Measurements from ENCODE around the gene TWNK. TPM values are rescaled to one million over a fixed set of nuclear protein-coding genes. Genes with fewer than 3 reads are reported as not detected.
A peak's percentile ranks its signal among the peaks of the same experiment; 100 is the strongest.

The TWNK gene
- total RNA-seq, 2 donors from 2014 or later, result 4.6 to 11.4 TPM

- no peak for DNase-seq
- intact Hi-C loops (cut with DNase I), result no loop called here
- Histone ChIP-seq H3K27me3 (no peaks in the 10 kb centered on the region), H3K4me3 (no peak overlapping the region), H3K36me3 (peaks cover 4% of the 10 kb centered on the region), H3K9ac (ENCODE audit: low read depth in 2 of 2, low read length in 2 of 2) (no peak overlapping the region), H3K9me3 (no peaks in the 10 kb centered on the region), H3K27ac (no peak overlapping the region), H3K4me1 (peaks cover 6% of the 10 kb centered on the region)
- no peak for TF ChIP-seq CTCF (IDR thresholded peaks at IDR 0.05)
These were observed 1.7 kb downstream of the TWNK start for GRCh38 chr10:100989088-100989487.

GRCh38 chr10:100993986-100994708, 6.8 kb downstream of the TWNK start:
- Histone ChIP-seq H3K27me3 (no peaks in the 10 kb centered on the region), H3K4me1 (peaks cover 11% of the 10 kb centered on the region), H3K9me3 (no peaks in the 10 kb centered on the region), H3K27ac (no peak overlapping the region), H3K4me3 (no peak overlapping the region), H3K36me3 (peaks cover 4% of the 10 kb centered on the region), H3K9ac (ENCODE audit: low read depth in 2 of 2, low read length in 2 of 2) (no peak overlapping the region)
- intact Hi-C loops (cut with DNase I), result loop anchor here (2.0 kb wide), 1 partner anchor 17 kb away; no protein-coding TSS in a partner anchor
- no peak for DNase-seq
- TF ChIP-seq CTCF (IDR thresholded peaks at IDR 0.05), result peak; percentile 55

- intact Hi-C loops (cut with DNase I), result loop anchor here (2.0 kb wide), 1 partner anchor 16 kb away; no protein-coding TSS in a partner anchor
These were observed 7.8 kb downstream of the TWNK start for GRCh38 chr10:100995181-100995580.

GRCh38 chr10:100996678-100997359, 9.5 kb downstream of the TWNK start:
- H3K4me3 ChIP-seq, result peak overlapping the region; percentile 89
- DNase-seq, result peak; percentile 49
- no peak for TF ChIP-seq CTCF (IDR thresholded peaks at IDR 0.05)
- peak overlapping the region; percentile 95 for H3K27ac ChIP-seq
- H3K9me3 ChIP-seq, result no peaks in the 10 kb centered on the region
- H3K9ac ChIP-seq (ENCODE audit: low read depth in 2 of 2, low read length in 2 of 2), result peak overlapping the region; percentile 96 to 97
- peaks cover 18% of the 10 kb centered on the region for H3K4me1 ChIP-seq
- intact Hi-C loops (cut with DNase I), result no loop called here
- H3K36me3 ChIP-seq, result peaks cover 4% of the 10 kb centered on the region
- H3K27me3 ChIP-seq, result no peaks in the 10 kb centered on the region

More at GRCh38 chr10:100995181-100995580, 7.8 kb downstream of the TWNK start:
- no peaks in the 10 kb centered on the region for H3K9me3 ChIP-seq
- H3K27ac ChIP-seq, result no peak overlapping the region
- H3K4me3 ChIP-seq, result no peak overlapping the region
- no peak for DNase-seq
- peaks cover 13% of the 10 kb centered on the region for H3K4me1 ChIP-seq
- no peaks in the 10 kb centered on the region for H3K27me3 ChIP-seq
- H3K36me3 ChIP-seq, result peaks cover 4% of the 10 kb centered on the region
- peak overlapping the region in 1 of 2 donors; percentile 34 for H3K9ac ChIP-seq (ENCODE audit: low read depth in 2 of 2, low read length in 2 of 2)
- TF ChIP-seq CTCF (IDR thresholded peaks at IDR 0.05), result no peak

GRCh38 chr10:100997360-100998182, 10.2 kb downstream of the TWNK start:
- H3K27me3 ChIP-seq, result no peaks in the 10 kb centered on the region
- DNase-seq, result peak; percentile 90
- H3K27ac ChIP-seq, result peak overlapping the region; percentile 95
- intact Hi-C loops (cut with DNase I), result no loop called here
- peaks cover 4% of the 10 kb centered on the region for H3K36me3 ChIP-seq
- peak overlapping the region; percentile 96 to 97 for H3K9ac ChIP-seq (ENCODE audit: low read depth in 2 of 2, low read length in 2 of 2)
- H3K9me3 ChIP-seq, result no peaks in the 10 kb centered on the region
- peaks cover 21% of the 10 kb centered on the region for H3K4me1 ChIP-seq
- peak overlapping the region; percentile 89 for H3K4me3 ChIP-seq
- TF ChIP-seq CTCF (IDR thresholded peaks at IDR 0.05), result peak; percentile 97

All from colonic mucosa (tissue), 4 donors.